Subcutaneous preadipocyte (primary cell): ENCODE measurements around the gene SPEM1. TPM values are rescaled to one million over a fixed set of nuclear protein-coding genes. Genes with fewer than 3 reads are reported as not detected.

ENCODE experiments used
- total RNA-seq: library from RNA; depleted of rRNA; stranded (reverse); fragments of >200 nt; gene quantifications from 2 replicates; pipeline ENCODE4 v1.2.3, GENCODE V29; 2012

SPEM1 gene, protein sequence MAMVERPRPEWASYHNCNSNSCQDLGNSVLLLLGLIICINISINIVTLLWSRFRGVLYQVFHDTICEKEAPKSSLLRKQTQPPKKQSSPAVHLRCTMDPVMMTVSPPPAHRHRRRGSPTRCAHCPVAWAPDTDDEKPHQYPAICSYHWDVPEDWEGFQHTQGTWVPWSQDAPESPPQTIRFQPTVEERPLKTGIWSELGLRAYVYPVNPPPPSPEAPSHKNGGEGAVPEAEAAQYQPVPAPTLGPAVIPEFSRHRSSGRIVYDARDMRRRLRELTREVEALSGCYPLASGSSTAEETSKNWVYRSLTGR
- not detected in 2 replicates for total RNA-seq

GRCh38 chr17:7419819-7420610 lies at the start of gene SPEM1:
Gene SPEM1, plus strand, starts transcription at chr17:7420324. Its CDS starts 61 bp downstream, at chr17:7420385.

GRCh38 chr17:7380855-7381683 lies 39.1 kb upstream of the SPEM1 start, which contains the start of gene TNK1:
Gene TNK1, plus strand, starts transcription at chr17:7381089. Its CDS starts 1,838 bp downstream, at chr17:7382927.

DNA sequence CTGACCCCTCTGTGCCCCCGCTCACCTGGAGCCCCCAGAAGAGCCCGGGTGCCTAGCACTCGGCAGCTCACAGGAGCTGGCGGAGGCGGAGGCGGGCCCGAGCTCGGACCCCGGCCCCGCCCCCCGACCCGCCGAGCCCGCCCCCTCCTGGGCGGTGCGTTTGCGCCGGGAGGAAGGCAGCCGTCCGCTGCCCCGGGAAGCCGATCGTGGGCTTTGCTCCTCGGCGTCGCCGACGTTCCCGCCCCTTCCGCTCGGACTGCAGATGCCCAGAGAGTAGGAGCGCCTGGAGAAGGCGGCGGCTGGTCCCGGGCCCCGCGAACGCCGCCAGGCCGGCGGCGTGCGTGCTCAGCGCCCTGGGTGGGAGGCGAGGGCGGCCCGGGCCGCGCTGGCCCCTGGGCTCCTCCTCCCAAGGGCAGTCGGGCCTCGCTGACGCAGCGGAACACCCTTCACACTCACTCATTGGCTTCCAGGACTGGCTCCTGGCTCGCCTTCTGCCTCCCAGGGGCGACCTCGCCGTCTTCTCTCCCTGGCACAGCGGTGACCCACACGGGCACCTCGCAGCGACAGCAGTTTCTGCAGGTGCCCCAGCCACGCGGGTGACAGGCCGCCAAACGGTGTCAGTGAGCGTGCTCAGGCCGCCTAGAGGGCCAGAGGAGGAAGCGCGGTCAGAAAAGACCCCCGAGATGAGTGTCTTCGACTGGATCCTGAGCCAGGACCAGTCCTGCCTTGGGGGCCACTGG lies 25.5 kb upstream of the SPEM1 start, which contains the start of gene PLSCR3:
Gene PLSCR3, minus strand, starts transcription at position 74 of the 740 bp plus-strand sequence. CDS start 415 bp downstream, outside the sequence.

GRCh38 chr17:7403977-7404736 lies 16.0 kb upstream of the SPEM1 start, which contains the start of gene TMEM256:
Gene TMEM256, minus strand, starts transcription at chr17:7404097. Its CDS starts 13 bp downstream, at chr17:7404084.

GRCh38 chr17:7407485-7408251 lies 12.5 kb upstream of the SPEM1 start, which contains the start of gene NLGN2:
Gene NLGN2, plus strand, starts transcription at chr17:7407845. Its CDS starts 411 bp downstream, at chr17:7408256.

DNA sequence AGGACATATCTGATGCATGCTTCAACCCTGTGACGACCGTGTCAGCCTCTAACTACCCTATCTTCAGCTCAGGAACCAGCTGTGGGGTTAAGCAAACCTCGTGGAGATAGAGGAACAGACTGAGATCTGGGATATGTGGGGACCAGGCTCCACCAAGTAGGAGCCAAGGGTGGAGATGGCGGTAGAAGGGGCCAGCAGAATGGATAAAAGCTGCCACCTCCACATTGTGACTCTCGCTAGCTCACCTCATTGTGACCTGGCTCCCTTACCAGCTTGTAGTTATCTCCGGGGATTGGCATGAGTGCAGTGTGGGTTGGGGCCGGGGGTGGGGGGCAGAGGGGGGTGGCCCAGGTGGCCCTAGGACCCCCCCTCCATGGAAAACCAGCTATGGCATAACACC lies 5.2 kb downstream of the SPEM1 start, which contains the start of gene SPEM2:
Gene SPEM2, plus strand, starts transcription at position 301 of the 400 bp plus-strand sequence. Its CDS starts 73 bp downstream, at position 374.

DNA sequence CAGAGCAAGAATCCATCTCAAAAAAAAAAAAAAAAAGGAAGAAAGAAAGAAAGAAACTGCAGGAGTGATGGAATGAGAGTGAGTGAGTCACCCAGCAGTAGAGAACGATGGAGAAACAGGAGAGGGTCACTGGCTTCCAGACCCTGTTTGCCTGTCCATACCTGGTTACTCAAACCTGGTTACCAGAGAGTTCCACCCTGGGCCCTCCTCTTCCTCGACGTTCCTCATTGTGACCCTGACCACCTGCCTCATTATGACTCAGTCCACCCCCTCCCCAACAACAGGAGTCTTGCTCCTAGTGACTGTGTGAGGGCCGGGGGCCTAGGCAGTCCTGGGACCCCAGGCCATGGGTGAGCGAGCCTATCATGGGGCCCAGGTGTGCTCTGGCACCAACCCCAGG lies 8.4 kb downstream of the SPEM1 start, which contains the start of gene SPEM3:
Gene SPEM3, plus strand, starts transcription at position 301 of the 400 bp plus-strand sequence. Its CDS starts 46 bp downstream, at position 347.

DNA sequence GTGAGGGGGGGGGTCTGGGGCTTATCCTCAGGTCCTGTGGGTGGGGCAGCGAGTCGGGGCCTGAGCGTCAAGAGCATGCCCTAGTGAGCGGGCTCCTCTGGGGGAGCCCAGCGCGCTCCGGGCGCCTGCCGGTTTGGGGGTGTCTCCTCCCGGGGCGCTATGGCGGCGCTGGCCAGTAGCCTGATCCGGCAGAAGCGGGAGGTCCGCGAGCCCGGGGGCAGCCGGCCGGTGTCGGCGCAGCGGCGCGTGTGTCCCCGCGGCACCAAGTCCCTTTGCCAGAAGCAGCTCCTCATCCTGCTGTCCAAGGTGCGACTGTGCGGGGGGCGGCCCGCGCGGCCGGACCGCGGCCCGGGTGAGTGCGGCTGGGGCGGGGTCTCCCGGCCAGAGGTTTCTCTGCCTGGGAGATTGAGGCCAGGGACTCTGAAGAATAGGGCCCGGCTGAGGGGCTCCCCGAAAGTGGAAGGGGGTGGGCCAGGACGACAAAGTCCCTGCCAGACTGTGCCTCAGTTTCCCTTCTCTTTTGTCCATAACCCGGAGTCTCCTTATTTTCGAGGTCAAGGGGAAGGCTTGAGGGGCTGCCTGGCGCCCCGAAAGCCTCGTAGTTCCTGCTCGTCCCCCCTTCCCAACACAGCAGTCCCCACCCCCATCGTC lies 19.5 kb downstream of the SPEM1 start, which contains the start of gene FGF11:
Gene FGF11, plus strand, starts transcription at position 51 of the 651 bp plus-strand sequence. Its CDS starts 109 bp downstream, at position 160.

DNA sequence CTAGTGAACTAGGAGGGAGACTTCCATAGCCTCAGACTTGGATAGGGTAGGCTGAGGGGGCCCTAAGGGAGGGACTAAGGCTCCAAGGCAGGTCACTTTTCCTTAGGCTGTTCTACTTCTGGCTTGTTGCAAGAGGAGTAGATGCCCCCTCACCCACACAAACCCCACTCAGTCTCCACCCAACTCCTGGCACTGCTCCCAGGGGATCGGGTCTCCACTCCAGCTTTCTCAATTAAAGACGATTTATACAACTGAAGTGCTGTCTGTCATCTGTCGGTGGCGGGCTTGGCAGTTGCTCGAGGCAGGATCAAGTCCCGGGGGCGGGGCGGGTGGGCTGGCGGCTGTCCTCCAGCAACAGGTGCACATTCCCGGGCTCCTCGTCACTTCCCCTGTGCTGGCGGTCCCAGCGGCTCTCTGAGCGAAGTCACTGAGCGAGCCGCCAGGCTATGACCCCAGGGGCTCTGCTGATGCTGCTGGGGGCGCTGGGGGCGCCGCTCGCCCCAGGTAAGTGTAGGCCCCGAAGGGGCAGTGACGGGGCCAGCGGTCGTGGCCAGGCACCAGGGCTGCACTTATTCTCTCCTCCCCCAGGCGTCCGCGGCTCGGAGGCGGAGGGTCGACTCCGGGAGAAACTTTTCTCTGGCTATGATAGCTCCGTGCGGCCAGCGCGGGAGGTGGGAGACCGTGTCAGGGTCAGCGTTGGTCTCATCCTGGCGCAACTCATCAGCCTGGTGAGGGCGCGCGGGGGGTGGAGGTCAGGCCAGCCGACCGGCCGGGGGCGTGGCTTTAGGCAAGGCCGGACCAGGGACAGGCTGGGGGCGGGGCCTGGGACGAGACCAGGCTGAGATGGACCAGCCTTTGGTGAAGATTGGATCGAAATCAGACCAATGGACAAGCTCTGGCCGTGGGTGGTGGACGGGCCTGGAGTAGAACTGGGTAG lies 24.8 kb downstream of the SPEM1 start, which contains the start of gene CHRNB1:
Gene CHRNB1, plus strand, starts transcription at position 380 of the 937 bp plus-strand sequence. Its CDS starts 67 bp downstream, at position 447.

Other genes starting within 250 kb of the SPEM1 start
- under 0.01 and 0.39 TPM in 2 replicates for gene ASGR1, start 241.0 kb upstream of the SPEM1 start, total RNA-seq
- gene DLG4, start 200.5 kb upstream of the SPEM1 start, total RNA-seq = 7.3 and 11.9 TPM in 2 replicates
- 194 and 236 TPM in 2 replicates for gene ACADVL, start 200.4 kb upstream of the SPEM1 start, total RNA-seq
- 63.9 and 93.2 TPM in 2 replicates for gene DVL2, start 185.8 kb upstream of the SPEM1 start, total RNA-seq
- gene PHF23, start 180.9 kb upstream of the SPEM1 start, total RNA-seq = 36.6 and 37.1 TPM in 2 replicates
- gene GABARAP, start 177.9 kb upstream of the SPEM1 start, total RNA-seq = 110 and 194 TPM in 2 replicates
- 28.7 and 40.1 TPM in 2 replicates for gene CTDNEP1, start 168.6 kb upstream of the SPEM1 start, total RNA-seq
- 28.9 and 31.2 TPM in 2 replicates for gene ELP5, start 168.1 kb upstream of the SPEM1 start, total RNA-seq
- gene CLDN7, start 157.8 kb upstream of the SPEM1 start, total RNA-seq = 0.98 and 2.9 TPM in 2 replicates
- under 0.01 TPM in 1 of 2 replicates, not detected in the other for gene SLC2A4, start 138.6 kb upstream of the SPEM1 start, total RNA-seq
- gene YBX2, start 125.7 kb upstream of the SPEM1 start, total RNA-seq = not detected in 2 replicates
- 909 and 1,080 TPM in 2 replicates for gene EIF5A, start 112.7 kb upstream of the SPEM1 start, total RNA-seq
- 39.9 and 46.7 TPM in 2 replicates for gene GPS2, start 105.0 kb upstream of the SPEM1 start, total RNA-seq
- gene NEURL4, start 91.0 kb upstream of the SPEM1 start, total RNA-seq = 14.7 and 21.7 TPM in 2 replicates
- gene ACAP1, start 83.8 kb upstream of the SPEM1 start, total RNA-seq = 0.20 and 2.2 TPM in 2 replicates
- gene KCTD11, start 68.2 kb upstream of the SPEM1 start, total RNA-seq = 2.6 and 4.1 TPM in 2 replicates
- gene TMEM95, start 65.2 kb upstream of the SPEM1 start, total RNA-seq = not detected in 2 replicates
- 0.20 TPM in 1 of 2 replicates, not detected in the other for gene TNK1, start 39.2 kb upstream of the SPEM1 start, total RNA-seq
- gene PLSCR3, start 25.8 kb upstream of the SPEM1 start, total RNA-seq = 22.8 and 26.8 TPM in 2 replicates
- gene TMEM256, start 16.2 kb upstream of the SPEM1 start, total RNA-seq = 103 and 132 TPM in 2 replicates
- gene NLGN2, start 12.5 kb upstream of the SPEM1 start, total RNA-seq = 2.9 and 4.4 TPM in 2 replicates
- gene SPEM2, start 5.3 kb downstream of the SPEM1 start, total RNA-seq = not detected in 2 replicates
- gene SPEM3, start 8.5 kb downstream of the SPEM1 start, total RNA-seq = not detected in 2 replicates
- 0.98 and 1.1 TPM in 2 replicates for gene TMEM102, start 15.1 kb downstream of the SPEM1 start, total RNA-seq
- under 0.01 and 0.37 TPM in 2 replicates for gene FGF11, start 19.2 kb downstream of the SPEM1 start, total RNA-seq
- 2.0 and 3.7 TPM in 2 replicates for gene CHRNB1, start 24.7 kb downstream of the SPEM1 start, total RNA-seq
- 19.1 and 19.5 TPM in 2 replicates for gene ZBTB4, start 59.3 kb downstream of the SPEM1 start, total RNA-seq
- gene SLC35G6, start 61.1 kb downstream of the SPEM1 start, total RNA-seq = not detected in 2 replicates
- gene POLR2A, start 64.0 kb downstream of the SPEM1 start, total RNA-seq = 81.9 and 112 TPM in 2 replicates
- gene TNFSF12, start 128.7 kb downstream of the SPEM1 start, total RNA-seq = 5.5 and 8.5 TPM in 2 replicates
- gene TNFSF13, start 138.4 kb downstream of the SPEM1 start, total RNA-seq = 0.59 and 1.1 TPM in 2 replicates
- 69.1 and 70.0 TPM in 2 replicates for gene SENP3, start 141.6 kb downstream of the SPEM1 start, total RNA-seq
- 39.7 and 53.0 TPM in 2 replicates for gene CD68, start 159.3 kb downstream of the SPEM1 start, total RNA-seq
- 116 and 129 TPM in 2 replicates for gene MPDU1, start 163.5 kb downstream of the SPEM1 start, total RNA-seq
- 0.20 TPM in 1 of 2 replicates, not detected in the other for gene SOX15, start 169.8 kb downstream of the SPEM1 start, total RNA-seq
- 27.6 and 35.8 TPM in 2 replicates for gene FXR2, start 194.6 kb downstream of the SPEM1 start, total RNA-seq
- gene SAT2, start 207.5 kb downstream of the SPEM1 start, total RNA-seq = 19.2 and 20.9 TPM in 2 replicates
- gene SHBG, start 209.8 kb downstream of the SPEM1 start, total RNA-seq = 0.37 and 0.39 TPM in 2 replicates
- not detected in 2 replicates for gene ATP1B2, start 230.6 kb downstream of the SPEM1 start, total RNA-seq